NK-92 (cell line): Measurements from ENCODE around the gene LARGE1.
"Not testable (repeated sequence)": the region's sequence is repeated elsewhere in the genome, so short reads cannot be mapped to it uniquely, and the experiment has no call there.

Experiments used
- DNase-seq: peaks from one replicate; lab custom pipeline; 2025; ENCODE audit not compliant: unreplicated experiment; lab: John Stamatoyannopoulos, UW

Gene LARGE1

DNA sequence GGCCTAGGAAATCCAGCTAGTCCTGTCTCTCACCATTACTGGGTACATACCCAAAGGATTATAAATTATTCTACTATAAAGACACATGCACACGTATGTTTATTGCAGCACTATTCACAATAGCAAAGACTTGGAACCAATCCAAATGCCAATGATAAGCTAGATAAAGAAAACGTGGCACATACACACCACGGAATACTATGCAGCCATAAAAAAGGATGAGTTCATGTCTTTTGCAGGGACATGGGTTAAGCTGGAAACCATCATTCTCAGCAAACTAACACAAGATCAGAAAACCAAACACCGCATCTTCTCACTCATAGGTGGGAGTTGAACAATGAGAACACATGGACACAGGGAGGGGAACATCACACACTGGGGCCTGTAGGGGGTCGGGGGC is 61.6 kb downstream of the LARGE1 start:
- DNase-seq, result not testable (repeated sequence)

DNA sequence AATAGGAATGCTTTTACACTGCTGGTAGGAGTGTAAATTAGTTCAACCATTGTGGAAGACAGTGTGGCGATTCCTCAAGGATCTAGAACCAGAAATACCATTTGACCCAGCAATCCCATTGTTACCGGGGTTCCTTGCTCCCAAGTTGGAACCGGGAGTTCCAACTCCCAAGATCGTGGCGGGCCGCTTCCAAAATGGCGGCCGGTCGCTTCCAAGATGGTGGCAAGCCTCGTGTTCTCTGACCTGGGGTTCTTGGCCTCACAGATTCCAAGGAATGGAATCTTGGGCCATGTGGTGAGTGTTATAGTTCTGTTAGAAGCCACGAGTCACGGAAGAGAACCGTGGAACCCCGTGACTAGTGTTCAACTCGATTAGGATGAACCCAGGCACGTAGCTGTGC is 62.5 kb downstream of the LARGE1 start:
- not testable (repeated sequence) for DNase-seq

DNA sequence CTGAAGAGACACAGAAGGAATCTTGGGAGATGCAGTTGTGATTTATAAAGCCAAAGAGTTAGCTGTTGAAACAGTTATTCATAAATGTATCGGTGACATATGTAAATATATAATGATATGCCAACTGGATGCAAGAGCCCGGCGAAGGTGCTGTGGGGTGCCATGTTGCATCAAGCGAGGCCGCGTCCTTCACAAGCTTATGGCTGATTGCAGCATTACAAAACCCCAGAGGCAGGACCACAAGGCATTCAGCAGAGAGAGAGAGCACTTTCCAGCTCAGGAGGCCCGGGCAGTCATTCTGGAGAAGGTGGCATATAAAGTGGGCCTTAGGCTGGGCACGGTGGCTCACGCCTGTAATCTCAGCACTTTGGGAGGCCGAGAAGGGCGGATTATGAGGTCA is 65.6 kb downstream of the LARGE1 start:
- DNase-seq, result no peak

DNA sequence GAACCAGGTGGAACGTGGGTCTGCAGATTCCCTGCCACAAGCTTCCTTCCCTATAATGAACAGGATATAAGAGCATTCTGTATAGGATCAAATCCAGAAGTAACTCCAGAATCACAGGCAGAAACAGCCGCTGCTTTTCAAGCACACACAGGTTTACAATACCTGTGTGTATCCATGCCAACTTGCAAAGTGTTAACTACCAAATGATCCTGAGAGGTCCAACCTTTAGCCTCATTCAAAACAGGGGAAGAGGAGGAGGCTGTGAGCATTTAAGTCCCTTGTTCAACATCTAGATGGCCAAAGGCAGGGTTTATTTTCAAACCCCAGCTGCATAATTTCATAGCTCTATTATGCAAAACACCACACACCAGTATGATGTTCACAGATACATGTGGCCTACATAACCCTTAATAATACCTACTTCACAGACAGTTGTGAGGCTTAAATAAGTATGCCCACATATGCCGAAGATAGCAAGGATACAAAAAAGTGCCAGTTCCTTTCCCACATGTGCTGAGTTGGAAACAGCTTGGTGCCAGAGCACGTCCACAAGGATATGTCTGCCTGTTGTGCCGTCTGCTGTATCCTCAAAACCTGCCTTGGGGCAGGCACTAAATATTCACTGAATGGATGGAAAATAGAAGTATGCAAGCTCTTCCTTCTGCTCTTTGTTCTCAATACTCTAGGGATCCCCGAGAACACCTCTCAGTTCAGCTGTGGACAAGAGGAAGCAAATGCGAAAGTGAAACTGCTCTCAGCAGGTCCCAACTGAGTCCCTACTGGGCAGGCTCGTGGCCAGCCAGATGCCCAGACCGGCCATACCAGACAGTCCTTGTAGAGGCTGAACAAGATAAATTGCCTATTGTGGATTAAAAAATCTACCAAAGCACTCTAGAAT is 66.8 kb downstream of the LARGE1 start:
- no peak for DNase-seq

DNA sequence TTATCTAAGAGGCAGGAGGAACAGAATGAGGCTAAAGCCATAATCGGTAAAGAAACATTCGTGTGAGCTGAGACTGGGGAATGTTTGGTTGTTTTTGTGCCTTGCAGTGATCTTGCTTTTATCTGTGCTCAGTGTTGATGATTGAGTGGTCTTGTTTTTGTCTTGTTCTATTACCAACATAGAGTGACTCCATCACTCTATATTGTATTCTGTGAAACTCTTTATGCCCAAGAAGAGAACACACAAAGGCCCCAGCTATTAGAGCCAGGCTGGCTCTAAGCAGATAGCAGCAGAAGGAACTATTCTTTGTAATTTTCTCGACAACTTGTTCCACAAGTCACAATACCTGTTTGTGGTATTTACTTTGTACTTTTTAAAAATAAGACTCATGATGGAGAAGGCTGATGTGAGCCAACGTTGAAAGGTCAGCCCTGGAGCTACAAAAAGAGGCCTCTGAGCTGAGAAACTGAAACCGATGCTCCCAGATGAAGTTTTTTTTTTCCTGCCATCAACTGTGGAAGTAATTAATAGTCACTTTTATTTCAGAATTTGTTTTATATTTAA is 68.4 kb downstream of the LARGE1 start:
- no peak for DNase-seq

DNA sequence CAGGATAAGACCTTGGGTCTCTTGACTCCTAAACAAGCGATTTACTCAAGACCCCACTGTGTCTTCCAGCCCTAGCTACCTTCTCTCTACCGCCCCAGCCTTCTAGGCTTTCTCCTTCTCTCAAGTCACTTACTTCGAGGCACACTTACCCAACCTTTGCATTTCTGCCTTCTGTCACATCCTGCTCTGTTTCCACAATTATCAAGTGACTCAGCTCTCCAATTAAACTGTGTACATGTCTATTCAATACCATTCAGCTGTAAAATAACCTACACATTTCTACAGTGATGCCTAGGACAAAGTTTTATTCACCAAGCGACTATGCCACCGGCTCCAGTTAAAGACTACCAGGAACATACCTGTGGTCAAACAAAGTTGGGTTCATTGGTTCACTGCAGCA is 69.0 kb downstream of the LARGE1 start:
- no peak for DNase-seq

DNA sequence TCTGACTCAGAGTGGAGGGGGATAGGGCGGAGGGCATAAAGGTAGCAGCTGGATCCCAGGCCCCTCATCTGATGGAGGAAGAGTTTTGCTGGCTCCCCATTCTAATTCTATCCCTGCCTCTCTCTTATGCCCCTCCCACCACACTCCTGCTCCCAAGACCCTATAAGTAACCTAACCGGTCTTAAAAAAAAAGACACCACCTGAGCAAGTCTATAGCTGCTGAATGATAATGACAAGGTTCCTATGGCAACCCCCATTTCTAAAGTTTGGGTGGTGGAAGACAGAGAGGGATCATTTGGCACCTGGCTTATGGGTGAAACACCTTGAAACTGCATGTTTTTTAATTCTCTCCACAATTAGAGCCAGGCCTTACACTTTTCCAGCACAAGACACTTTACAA is 69.6 kb downstream of the LARGE1 start:
- no peak for DNase-seq

DNA sequence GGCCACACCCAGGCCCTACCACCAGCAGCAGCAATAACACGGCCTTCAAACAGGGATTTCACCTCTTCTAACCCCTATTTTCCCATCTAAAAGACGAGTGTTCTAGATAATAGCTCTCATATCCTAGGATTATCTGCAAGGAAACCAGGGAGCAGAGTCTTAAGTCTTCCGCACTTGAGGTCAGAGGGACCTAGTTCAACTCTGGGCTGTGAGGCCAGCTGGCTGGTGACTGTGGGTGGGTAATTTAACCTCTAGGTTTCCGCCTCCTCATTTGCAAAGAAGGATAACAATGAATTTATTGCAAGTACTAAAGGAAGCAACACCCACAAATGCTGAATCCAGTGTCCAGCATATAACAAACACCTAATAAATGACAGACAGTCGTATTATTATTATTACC is 70.1 kb downstream of the LARGE1 start:
- no peak for DNase-seq

DNA sequence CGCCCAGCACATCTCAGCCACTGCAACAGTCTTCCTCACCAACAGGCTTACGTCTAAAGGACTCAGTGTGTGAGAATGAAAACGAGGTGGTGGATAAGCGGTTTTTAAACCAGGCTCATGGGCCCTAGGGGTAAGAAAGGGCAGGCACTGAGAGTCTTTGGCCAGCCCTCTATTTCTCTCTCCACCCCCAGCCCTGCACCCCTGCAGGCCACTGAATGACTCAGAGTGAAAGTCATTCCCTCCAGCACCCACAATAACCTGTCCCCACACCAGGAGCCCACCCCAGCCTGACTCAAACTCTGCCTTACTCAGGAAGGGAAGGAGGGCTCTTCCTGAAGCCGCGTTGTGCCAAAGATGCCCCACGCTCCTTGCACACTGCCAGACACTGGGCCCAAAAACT is 72.0 kb downstream of the LARGE1 start:
- DNase-seq, result no peak

DNA sequence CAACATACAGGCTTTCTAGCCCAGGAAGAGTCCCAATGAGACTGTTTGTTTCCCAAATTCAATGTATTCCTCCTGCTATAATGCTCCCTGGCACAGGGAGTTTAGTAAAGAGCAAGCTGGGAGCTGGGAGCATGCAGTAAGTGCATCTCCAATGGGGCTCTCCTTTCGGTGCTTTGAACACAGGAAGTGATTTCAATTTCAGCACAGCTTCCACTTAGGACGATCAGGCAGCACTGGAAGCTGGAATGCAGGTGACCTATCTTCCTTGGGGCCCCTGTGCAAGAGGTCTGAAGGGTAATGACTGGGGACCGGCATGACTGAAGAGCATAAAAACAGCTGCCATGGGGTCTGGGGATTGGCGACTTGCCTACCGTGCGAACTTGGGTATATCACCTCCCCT is 76.0 kb downstream of the LARGE1 start:
- no peak for DNase-seq

DNA sequence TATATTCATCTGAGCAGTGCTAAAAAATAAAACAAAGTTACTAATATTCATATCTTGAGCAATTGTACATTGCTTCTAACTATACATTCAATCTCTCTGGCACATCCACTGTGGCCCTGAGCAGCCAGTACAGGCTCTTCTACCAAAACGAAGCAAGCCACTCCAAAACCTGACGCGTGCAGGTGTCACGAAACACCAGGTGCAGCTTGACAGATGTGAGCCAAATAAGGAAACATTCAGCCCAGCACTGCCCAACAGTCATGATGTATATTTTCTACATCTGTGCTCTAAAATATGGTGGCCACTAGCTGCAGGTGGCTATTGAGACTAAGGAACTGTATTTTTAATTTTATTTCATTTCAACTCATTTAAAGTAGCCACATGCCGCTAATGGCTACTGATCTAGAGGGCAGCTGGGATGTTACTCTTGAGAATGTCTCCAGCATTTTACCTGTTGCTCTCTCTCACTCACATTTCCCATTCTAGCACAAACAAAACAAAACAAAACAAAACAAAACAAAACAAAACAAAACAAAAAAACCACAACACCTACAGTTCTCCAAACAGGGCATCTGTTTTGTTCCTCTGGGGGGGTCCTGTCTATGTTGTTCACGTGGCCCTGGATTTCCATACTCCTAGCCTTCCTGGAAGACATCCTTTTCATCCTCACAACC is 77.7 kb downstream of the LARGE1 start:
- no peak for DNase-seq

DNA sequence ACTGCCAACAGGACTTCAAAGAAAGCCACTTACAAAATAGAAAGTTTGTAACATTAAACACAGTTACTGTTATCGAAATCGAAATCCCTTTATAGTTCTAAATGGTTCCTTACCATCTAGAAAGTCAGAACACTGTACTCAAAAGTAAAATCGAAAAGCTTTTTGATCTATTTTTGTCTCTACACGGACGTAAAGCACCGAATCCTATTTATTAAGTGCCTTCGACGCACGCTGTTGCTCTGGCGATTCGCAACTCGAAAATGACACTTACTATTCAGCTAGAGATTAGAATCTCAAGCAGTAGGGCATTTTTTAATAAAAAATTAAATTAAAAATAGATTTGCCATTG is 78.3 kb downstream of the LARGE1 start:
- DNase-seq, result no peak

DNA sequence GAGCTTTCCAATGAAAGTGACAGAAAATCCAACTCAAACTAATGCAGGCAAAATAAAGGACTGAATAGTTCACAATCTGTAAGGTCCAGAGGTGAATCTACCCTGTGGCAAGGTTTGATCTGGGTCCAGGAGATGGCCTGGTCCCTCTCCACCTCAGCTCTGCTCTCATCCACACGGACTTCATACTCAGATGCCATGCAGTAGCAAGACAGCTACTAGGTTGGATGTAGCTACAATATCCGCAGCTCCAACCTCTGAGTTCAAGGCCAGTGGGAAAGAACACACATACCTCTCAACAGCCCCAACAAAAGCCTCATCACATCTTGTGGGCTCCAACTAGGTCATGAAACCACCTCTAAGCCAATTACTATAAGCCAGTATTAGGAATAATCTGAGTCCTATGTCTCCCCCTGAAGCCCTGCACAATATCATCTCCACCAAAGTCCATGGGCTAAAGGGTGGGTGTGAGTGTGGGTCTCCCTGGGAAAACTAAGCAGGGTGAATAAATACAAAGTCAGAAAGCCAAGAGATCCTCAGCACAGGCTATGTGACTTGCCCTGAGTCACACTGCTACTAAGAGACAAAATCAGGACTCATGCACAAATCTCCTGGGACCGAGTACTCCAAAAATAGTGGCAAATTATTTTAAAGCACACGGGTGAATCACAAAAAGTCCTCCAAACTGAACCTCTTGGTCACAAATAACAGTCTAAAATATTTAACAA is 78.8 kb downstream of the LARGE1 start:
- DNase-seq, result no peak

DNA sequence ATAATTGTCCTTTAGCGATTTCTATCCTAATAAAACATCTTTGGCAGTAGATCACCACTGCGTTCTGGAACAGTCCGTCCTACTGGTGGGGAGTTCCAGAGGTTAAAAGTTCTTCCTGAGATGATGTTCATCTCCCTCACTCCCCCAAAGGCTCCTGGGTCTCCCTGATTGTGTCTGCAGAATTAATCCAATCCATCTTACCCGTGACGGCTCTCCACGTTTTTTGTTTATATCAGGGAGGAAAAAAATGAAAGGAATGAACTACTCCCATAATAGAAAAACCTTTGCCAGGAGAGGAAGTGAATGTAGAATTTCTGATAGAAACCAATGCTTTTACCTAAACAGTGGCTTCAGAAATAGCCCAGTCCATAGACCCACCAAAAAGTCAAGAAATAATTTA is 81.6 kb downstream of the LARGE1 start:
- DNase-seq, result no peak

DNA sequence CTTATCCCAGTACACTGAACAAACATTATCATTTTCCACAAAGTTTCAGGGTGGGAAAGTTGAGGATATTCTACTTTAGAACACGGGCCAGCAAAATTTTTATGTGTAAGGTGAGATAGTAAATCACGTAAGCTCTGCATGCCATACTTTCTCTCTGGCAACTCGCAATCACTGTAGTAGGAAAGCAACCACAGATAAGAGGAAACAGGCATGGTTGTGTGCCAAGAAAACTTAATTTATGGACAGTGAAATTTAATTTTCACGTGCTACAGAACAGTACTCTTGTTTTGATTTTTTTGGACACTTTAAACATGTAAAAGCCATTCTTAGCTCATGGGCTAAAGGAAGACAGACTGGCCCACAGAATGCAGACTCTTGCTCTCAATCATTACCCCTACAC is 82.5 kb downstream of the LARGE1 start:
- no peak for DNase-seq

DNA sequence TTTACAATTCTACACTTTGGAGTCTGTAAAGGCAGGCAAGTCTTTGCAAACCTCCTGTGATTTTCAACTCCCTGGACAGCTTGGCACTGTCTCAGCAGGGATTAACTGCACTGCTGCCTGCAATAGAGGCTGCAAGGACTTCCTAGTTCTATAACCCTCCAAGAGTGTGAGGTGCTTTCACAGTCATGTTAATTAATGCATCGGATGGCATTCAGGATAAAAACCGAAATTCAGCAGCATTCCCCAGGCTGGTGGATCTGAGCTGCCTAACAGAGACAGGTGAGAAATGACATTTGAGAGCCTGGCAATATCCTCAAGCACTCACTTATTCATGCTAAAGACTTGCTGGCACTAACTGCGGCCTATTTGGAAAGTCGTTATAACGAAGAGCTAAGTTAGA is 85.0 kb downstream of the LARGE1 start:
- no peak for DNase-seq

DNA sequence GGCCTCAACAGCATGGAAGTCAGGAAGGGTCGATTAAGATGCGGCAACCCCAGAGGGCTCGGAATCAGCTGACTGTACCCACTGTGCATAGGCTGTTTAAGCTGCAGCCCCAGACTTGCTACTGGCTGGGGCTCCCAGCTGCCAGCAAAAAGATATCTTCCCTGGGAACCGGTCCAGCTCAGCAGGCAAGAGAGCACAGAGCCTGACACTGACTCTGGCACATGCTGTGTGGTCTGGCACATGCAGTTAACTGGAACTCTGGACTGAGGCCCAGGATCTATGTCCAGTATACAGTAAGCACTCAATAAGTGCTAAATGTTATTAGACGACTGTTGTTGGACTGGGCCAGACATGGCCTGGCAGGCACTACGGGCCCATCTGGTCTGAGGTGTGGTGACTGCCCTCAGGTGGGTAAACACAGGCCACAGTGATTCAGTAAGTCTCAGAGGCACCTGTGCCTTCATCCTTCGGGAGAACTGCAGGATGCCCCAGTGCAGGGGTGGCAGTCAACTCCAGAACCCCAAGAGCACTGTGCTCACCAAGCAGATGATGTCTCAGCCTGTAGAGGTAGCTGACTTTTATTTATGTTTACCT is 87.6 kb downstream of the LARGE1 start:
- DNase-seq, result no peak

DNA sequence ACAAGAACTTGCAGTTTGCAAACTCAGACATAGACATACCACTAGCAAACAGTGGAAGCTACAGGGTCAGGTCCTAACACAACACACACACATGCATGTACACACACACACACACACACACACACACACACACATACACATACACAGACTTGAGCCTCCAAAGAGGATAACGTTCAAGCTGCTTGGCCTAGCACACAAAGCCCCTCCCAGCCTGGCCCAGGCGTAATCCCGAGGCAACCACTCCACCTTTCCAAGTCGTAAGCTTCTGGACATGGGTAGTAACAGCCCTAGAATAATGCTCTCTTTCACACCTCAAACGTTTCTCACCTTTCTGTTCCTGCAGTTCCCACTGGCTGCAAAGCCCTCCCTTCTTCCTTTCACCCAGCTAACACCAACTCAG is 88.6 kb downstream of the LARGE1 start:
- no peak for DNase-seq

DNA sequence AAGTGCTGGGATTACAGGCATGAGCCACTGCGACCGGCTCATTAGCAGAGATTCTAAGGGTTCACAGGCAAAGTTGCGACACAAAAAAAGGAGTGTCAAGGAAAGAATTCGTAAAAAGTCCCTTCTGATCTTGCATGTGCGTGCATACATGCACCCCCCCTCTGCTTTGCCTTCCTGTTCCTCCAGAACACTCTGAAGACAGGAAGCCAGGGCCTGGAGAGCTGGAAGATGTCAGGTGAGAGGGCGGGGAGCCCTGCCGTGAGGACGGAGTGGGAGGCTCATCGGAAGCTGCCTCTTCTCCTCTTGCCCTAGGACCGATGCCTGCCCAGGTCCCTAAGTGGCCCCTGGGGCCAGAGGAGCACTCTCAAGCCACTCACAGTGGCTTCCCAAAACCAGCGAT is 89.1 kb downstream of the LARGE1 start:
- DNase-seq, result no peak

DNA sequence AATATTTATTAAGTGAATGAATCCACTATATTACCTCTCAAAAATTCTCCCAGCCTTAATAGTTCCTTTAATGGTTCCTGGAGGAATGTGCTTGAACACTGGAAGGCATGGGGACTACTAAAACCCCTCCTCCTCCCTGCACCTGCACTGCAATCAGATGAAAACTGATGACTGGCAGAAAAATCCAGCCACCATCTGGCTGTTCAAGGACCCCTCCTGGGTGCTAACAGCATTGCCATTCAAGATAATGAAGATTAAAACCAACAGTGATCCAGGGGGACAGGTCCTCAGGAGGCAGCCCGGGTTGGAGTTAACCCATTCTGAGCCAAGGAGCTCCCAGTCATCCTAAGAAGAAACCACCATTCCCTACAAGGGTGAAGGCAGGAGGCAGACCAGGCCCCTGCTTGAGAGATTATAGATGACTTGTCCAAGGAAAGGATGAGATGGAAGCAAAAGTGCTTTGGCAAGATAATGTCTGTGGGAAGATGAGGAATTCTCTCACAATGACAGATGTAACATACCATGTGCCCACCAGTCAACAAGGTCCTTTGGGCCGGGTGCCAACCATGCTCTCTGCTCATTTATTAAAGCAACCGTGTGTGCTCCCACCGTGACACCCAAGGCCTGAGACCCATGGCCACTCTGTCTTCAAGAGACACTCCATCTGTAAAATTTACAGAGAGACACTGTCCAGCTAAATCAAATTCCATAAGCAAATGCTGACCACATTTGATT is 90.6 kb downstream of the LARGE1 start:
- DNase-seq, result no peak

DNA sequence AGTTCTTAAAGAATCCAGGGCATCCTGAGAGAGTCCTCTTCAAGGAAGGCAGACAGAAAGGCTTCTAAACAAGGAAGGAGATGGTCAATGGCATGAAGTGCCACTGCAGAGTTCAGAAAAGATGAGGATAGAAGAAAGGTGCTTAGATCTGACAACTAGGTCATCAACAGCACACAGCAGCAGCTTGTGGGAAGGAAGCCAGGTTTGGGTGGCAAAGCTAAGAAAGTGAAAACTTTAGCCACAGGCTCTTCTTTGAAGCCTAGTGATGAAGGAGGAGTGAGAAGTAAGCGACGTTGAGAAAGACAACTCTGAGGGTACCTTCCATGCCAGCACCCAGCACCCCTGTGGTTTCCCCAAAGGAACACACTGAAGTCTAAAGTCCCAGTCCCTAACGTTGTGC is 92.0 kb downstream of the LARGE1 start:
- DNase-seq, result no peak
